Measurements from ENCODE around the gene RPS6KA5.

DNA sequence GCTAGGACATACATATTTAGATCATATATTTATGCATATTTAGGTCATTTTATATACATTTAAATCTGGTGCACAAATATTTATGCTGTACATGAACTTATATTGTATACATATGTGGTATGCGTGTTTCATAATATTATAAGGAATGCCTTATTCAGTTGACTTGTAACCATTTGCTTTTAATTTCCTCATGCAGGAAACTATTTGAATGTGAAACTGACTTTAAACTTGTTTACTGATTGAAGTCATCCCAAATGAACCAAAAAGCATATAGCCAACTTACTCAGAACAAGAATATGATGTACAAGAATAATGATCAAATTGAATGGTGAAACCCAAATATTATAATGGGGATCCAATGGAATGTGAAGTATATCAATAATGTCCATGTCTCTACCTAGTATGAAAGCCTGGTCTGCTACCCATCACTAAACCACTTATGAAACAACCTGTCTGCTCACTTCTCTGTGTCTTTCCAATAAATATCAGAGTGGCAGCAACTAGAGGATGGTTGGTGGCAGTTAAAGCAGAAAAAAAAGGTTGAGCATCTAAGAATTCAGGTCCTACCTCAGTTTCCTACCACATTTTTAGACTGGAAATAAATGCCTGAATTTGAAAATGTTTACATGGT lies 38.3 kb downstream of the RPS6KA5 start:
- TF ChIP-seq, protein P1, sequence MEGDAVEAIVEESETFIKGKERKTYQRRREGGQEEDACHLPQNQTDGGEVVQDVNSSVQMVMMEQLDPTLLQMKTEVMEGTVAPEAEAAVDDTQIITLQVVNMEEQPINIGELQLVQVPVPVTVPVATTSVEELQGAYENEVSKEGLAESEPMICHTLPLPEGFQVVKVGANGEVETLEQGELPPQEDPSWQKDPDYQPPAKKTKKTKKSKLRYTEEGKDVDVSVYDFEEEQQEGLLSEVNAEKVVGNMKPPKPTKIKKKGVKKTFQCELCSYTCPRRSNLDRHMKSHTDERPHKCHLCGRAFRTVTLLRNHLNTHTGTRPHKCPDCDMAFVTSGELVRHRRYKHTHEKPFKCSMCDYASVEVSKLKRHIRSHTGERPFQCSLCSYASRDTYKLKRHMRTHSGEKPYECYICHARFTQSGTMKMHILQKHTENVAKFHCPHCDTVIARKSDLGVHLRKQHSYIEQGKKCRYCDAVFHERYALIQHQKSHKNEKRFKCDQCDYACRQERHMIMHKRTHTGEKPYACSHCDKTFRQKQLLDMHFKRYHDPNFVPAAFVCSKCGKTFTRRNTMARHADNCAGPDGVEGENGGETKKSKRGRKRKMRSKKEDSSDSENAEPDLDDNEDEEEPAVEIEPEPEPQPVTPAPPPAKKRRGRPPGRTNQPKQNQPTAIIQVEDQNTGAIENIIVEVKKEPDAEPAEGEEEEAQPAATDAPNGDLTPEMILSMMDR (IDR thresholded peaks at IDR 0.05; ENCODE audit: low read length), result no peak
- TF ChIP-seq EZH2 (IDR thresholded peaks at IDR 0.05; ENCODE audit: borderline replicate concordance, low read length), result no peak
